ENCODE results near the gene CAPN11.
"Not testable (repeated sequence)": the region's sequence is repeated elsewhere in the genome, so short reads cannot be mapped to it uniquely, and the experiment has no call there.

Gene CAPN11

DNA sequence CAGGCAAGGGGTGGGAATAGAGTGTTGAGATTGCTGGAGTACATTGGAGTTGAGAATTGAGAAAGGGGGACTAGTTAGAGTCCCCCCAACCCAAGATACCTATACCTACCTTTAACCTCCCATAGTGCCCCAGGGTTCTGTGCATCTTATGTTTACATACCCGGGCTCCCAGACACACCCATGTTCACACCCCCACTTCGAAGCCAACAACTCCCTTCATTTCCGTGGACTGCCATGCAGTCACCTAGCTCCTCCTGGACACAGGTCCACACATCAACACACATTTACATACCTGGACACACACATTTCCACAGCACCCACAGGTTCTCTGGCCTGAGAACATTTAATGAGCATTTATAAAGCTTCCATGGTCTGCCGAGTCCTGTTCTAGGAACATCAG lies 26.1 kb upstream of the CAPN11 start:
- DNase-seq: no peak

- DNase-seq: no peak
Observed at GRCh38 chr6:44133003-44133931, 25.4 kb upstream of the CAPN11 start.

DNA sequence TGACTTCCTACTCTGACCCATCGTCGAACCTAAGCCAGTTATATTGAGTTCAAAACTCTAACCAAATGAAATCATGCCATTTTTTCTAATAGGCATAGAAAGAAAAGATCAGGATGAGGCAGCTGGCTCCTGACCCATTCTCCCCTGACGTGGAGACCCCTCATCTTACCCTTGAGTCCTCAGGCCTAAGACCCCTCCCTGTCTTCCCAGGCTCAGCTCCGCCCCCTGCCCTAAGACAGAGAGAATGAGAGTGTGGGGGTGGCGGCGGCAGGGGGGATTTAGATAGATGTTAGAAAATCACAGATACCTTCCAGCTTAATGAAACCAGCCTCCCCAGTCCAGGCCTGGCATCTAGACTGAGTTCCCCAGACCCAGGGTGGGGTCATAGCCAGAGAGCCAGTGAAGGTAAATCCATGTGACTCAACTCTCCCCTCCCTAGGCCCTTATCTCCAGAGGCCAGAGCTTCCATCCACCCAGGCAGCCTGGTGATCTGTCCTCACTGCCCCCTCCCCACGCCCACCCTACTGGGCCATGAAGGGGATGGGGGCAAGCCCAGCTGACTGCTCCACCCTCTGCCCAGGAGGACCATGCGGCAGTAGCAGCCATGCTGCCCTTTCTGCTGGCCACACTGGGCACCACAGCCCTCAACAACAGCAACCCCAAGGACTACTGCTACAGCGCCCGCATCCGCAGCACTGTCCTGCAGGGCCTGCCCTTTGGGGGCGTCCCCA lies 24.5 kb upstream of the CAPN11 start:
- DNase-seq: no peak

DNA sequence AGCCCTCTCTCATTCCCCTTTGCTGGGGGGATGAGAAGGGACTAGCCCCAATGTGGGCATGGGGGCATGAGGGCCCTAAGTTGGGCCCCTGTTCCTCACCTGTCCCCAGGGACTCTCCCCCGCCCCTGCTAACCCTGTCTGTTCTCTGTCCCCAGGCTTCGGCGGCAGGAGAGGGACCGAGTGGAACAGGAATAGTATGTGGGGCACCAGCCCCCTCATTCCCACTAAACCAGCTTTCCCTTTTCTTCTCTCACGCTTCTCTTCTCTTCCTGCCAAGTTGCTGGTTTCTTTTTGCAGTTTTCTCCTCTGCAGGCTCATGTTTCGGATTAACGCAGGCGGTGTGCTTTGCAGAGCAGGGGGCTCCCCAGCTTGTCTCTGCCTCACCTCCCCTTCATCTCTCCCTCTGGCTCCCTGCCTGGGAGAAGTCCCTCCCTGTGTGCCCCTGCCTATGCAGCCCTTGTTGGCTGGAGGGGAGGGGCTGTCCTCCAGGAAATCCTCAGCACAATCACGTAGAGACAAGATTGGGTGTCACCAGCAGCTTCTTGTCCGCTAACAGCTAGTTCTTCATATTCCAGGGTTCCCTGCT lies 23.4 kb upstream of the CAPN11 start:
- no peak for DNase-seq

DNA sequence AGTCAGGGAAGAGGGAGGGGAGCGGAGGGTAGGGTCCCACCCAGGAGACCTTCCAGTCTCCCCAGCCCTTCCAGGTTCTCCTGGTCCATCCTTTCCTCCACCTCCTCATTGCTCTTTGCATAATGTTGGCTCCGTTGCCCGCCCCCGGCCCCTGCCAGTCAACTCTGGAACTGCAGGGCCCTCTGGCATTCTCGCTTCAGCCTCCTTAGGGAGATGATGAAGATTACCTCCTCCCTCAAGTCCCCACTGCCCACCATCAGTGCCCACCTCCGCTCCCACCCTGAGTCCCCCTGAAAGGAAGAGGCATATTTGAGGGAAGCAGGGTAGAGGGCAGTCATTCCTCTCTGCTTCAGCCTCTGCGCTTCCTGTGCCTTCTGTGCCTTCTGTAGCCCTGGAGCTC lies 22.7 kb upstream of the CAPN11 start:
- no peak for DNase-seq

DNA sequence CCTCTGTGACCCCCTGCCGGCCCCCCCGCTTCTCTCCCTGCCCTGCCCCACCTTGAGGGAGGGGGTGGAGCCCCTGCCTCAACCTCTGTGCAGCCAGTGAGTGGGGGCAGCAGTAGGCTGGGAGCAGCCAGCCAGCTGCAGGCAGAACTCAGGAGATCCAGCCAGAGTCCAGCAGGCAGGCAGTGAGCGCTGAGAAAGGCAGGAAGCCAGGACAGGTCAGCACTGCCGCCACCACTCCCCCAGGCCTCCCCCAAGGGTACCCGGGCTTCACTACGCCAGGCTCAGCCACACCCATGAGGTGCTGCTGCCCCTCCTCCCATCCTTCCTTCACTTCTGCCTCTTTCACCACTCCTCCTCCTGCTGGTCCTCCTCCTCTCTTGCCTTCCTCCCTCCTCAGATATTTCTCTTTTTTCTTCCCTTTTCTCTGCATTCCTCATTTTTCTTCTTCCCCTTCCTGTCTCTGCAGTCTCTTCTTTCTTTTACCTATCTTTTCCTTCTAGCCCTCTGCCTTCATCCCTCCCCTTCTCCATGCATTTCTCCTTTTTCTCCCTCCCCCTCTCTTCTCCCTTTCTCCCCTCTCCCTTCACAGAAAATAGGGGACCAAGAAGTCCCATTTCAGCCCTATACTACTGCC lies 19.8 kb upstream of the CAPN11 start:
- no peak for DNase-seq

DNA sequence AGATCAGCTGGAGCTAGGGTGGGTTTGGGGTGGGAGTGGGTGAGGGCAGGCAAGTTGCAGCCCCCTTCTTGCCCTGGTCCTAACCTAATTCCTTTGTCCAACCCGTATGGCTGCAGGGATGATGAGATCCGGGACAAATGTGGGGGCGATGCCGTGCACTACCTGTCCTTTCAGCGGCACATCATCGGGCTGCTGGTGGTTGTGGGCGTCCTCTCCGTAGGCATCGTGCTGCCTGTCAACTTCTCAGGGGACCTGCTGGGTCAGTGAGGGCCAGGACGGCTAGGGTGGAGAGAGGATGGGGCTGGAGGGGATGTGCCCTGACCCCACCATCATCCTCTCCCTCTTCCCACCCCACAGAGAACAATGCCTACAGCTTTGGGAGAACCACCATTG lies 19.3 kb upstream of the CAPN11 start:
- no peak for DNase-seq

GRCh38 chr6:44142835-44143234 lies 15.8 kb upstream of the CAPN11 start:
- no peak for DNase-seq

GRCh38 chr6:44143731-44144130 lies 14.9 kb upstream of the CAPN11 start:
- DNase-seq: no peak

GRCh38 chr6:44144536-44144935 lies 14.1 kb upstream of the CAPN11 start:
- DNase-seq: not testable (repeated sequence)

DNA sequence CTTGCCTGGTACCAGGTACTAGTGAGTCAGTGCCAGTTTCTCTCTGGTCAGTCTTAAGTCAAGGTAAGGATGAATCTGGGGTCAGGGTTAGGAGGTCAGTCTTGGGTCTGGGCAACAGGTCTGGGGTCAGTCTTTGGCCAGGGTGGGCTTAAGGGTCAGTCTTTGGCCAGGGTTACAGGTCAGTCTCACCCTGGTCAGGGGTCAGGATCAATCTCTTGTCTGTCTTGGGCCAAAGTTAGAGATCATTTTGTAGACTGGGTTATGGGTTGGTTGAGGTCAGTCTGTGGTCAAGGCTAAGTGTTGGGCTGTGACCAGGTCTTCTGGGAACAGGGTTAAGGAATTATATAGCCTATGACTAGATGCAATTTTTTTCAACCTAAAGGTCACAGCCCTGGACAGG lies 12.8 kb upstream of the CAPN11 start:
- DNase-seq: no peak

- DNase-seq: no peak
Observed at GRCh38 chr6:44146685-44147084, 11.9 kb upstream of the CAPN11 start.

DNA sequence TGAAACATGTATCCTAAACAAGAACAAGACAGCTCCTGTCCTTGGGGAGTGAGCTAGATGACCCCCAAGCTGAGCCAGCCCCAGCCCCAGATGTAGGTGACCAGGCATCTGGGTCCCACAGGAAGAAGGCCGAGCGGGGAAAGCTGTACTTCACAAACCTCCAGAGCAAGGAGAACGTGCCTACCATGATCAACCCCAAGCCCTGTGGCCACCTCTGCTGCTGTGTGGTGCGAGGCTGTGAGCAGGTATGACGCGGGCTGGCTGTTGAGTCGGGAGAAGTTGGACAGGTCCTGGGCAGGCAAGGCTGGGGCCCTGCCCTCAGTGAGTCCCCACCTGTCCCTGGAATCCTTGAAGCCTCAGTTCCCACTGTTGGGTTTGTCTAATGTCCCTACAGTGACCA lies 11.4 kb upstream of the CAPN11 start:
- DNase-seq: no peak

- DNase-seq: no peak
Observed at GRCh38 chr6:44148306-44148705, 10.3 kb upstream of the CAPN11 start.

DNA sequence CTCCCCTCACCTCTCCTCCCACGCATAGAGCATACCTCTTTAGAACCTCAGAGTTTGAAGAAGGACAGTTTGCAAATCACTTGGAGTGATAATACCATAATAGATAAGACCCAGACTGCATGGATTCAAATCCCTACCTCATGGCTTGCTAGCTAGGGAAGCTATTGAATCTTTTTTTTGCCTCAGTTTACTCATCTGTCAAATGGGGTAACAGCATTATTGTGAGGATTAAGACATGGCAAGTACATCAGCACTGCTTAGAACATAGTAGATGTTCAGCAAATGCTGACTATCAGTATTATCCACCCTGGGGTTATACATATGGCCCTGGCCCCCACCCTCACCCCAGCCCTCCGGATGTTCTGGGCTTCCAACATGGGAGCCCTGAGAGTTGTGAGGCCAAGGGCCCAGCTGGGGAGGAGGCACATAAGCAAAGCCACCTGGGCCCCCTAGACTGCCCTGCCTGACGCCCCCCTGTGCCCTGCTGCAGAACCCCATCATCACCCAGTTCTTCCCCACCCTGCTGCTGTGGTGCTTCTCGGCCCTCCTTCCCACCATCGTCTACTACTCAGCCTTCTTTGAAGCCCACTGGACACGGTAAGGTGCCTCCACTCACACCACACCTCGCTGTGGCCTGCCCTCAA lies 9.1 kb upstream of the CAPN11 start:
- no peak for DNase-seq

DNA sequence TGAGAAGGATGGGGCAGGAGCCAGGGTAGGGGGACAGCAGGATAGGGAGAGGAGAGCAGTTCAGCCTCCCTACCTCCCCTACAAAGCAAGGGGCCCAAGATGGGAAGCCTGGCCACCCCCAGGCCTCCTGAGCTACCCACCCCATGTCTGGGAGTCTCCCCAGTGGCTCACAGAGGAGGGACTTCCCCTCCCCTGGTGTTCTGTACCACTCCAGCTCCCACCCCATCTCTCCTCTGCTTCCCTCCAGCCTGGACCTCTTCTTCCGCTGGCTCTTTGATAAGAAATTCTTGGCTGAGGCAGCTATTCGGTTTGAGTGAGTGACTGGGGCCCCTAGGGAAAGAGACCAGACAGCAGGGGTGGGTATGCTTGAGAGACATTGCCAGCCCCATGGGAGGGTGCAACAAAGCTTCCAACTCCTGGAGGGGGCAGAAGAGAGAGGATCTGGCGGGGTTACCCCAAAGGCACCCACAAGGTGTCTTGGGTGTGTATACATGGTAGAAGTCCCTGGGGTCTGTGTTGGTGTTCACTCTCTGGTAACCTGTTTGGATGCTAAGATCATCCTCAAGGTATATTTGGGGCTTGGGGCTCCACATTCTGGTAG lies 8.2 kb upstream of the CAPN11 start:
- DNase-seq: no peak

DNA sequence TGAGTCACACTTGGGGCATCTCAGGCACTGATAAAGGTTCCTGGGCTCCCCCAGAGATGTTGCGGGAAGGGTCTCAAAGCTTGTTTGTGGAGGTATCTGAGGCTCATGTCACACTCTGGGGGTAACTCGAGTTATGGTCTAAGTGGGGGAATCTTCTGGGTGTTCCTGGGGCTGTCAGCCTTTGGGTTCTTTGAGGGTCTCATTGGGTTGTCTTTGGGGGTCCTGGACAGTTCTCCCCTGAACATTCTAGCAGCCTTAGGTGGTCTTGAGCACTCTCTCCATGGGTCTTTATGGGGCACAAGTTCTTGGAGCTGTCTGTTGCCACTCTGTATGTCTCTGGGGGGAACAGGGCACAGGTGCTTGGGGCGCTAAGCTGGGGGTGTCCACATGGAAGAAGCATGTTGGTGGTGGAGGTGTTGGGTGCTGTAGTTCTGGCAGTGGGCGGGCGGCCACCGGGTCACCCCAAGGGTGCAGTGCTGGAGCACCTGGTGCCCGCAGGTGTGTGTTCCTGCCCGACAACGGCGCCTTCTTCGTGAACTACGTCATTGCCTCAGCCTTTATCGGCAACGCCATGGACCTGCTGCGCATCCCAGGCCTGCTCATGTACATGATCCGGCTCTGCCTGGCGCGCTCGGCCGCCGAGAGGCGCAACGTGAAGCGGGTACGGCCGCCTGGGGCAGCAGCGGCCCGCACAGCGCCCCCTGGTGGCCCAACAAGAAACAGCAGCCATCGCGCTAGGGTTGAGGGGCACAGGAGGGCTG lies 7.1 kb upstream of the CAPN11 start:
- DNase-seq: peak; percentile 44 to 51

DNA sequence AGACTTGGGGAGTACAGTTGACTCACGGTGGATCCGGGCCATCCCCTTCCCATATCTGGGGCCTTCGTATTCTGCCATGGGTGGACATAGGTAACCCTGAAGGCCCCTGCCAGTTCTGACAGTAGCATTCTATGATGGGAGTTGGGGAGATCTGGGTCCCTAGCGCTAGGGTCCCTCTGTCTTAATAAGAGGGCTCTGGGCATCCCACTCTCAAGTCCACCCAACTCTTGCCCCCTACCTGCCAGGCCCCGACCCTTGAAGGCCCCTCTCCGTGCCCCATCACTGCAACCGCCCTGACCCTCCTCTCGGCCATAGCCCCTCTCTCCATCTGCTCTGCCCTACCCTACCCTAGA lies 6.5 kb upstream of the CAPN11 start:
- no peak for DNase-seq

DNA sequence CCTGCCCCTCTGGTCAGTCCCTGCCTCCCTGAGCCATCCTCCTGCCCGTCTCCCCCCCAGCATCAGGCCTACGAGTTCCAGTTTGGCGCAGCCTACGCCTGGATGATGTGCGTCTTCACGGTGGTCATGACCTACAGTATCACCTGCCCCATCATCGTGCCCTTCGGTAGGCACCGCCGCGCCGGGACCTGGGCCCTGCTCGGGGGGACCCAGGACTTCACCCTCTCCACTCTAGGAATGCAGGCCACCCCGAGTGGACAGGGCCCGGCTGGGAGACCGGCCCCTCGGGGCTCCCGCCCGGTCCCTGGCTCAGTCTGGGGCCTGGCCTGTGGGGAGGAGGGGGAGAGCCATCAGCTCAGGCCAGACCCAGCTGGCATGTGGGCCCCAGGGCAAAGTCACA lies 6.1 kb upstream of the CAPN11 start:
- DNase-seq: no peak

- DNase-seq: no peak
Observed at GRCh38 chr6:44154067-44154466, 4.6 kb upstream of the CAPN11 start.

DNA sequence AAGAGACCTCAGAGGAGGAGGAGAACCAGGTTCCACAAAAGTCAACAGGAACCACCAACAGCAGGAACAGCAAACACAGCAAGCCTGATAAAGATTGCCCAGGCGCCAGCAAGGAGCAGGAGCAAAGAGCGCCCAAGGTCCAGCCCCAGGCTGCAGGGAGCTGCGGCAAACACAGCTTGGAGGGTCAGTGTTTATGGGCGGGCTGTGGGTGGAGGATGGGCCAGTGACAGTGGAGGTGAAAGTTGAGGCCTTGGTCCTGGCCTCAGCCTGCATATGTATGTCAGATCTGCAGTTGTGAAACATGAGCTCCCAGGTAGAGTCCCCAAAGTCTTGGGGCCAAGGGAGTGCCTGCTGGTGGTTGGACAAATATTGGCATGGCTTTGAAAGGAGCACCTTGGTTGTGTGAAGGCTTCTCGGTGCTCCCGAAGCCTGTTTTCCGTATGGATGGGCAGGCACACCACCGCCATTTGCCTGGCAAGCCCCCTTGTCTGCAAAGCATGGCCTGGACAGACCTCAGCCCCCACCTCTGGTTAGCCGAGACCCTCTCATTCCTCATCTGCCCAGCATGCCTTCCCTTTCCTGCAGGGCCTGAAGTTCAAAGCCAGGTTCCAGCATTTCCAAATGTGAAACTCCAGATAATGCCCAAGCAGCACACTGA lies 2.0 kb upstream of the CAPN11 start:
- no peak for DNase-seq
